ENCODE measurements around the gene RAD51AP1.

GRCh38 chr12:4506870-4507269 is 31.8 kb upstream of the RAD51AP1 start:
- TF ChIP-seq POLR2AphosphoS5 (IDR thresholded peaks at IDR 0.05; ENCODE audit: low read depth, low read length) (no peak), POLR2A (IDR thresholded peaks at IDR 0.05; ENCODE audit: low read depth, low read length) (no peak), TAF1 (IDR thresholded peaks at IDR 0.05; ENCODE audit: low read depth, low read length) (no peak), POU2F2 (IDR thresholded peaks at IDR 0.05; ENCODE audit: low read depth, low read length) (no peak), SPI1 (IDR thresholded peaks at IDR 0.05; ENCODE audit: low read depth, low read length) (no peak)
